OCI-M1 (cell line): ENCODE data around the gene C6orf89.
"Not testable (repeated sequence)": the region's sequence is repeated elsewhere in the genome, so short reads cannot be mapped to it uniquely, and the experiment has no call there.

Source experiments
- DNase-seq: peaks from one replicate; lab custom pipeline; 2025; lab: John Stamatoyannopoulos, UW

The C6orf89 gene

GRCh38 chr6:36924131-36924530 lies 38.4 kb downstream of the C6orf89 start:
- DNase-seq, result no peak

GRCh38 chr6:36924778-36925374 lies 39.1 kb downstream of the C6orf89 start:
- DNase-seq, result no peak

GRCh38 chr6:36925809-36926208 lies 40.1 kb downstream of the C6orf89 start:
- DNase-seq, result no peak

GRCh38 chr6:36926708-36927513 lies 41.2 kb downstream of the C6orf89 start:
- no peak for DNase-seq

- no peak for DNase-seq
These were observed 42.2 kb downstream of the C6orf89 start for GRCh38 chr6:36927691-36928546.

- DNase-seq, result no peak
These were observed 42.8 kb downstream of the C6orf89 start for GRCh38 chr6:36928547-36928918.

- DNase-seq, result no peak
These were observed 43.4 kb downstream of the C6orf89 start for GRCh38 chr6:36929152-36929551.

GRCh38 chr6:36929607-36930006 lies 43.9 kb downstream of the C6orf89 start:
- DNase-seq, result no peak

GRCh38 chr6:36930483-36930882 lies 44.7 kb downstream of the C6orf89 start:
- no peak for DNase-seq

GRCh38 chr6:36933102-36933501 lies 47.4 kb downstream of the C6orf89 start:
- no peak for DNase-seq

- no peak for DNase-seq
These were observed 47.8 kb downstream of the C6orf89 start for GRCh38 chr6:36933519-36933918.

- no peak for DNase-seq
These were observed 49.1 kb downstream of the C6orf89 start for GRCh38 chr6:36934901-36935300.

- DNase-seq, result no peak
These were observed 51.1 kb downstream of the C6orf89 start for GRCh38 chr6:36936824-36937223.

GRCh38 chr6:36937896-36938295 lies 52.1 kb downstream of the C6orf89 start:
- DNase-seq, result no peak

GRCh38 chr6:36938536-36938935 lies 52.8 kb downstream of the C6orf89 start:
- DNase-seq, result no peak

- not testable (repeated sequence) for DNase-seq
These were observed 53.3 kb downstream of the C6orf89 start for GRCh38 chr6:36939005-36939404.

- no peak for DNase-seq
These were observed 54.3 kb downstream of the C6orf89 start for GRCh38 chr6:36940027-36940426.

- DNase-seq, result not testable (repeated sequence)
These were observed 55.8 kb downstream of the C6orf89 start for GRCh38 chr6:36941561-36941960.

- not testable (repeated sequence) for DNase-seq
These were observed 56.6 kb downstream of the C6orf89 start for GRCh38 chr6:36942329-36942728.

- DNase-seq, result no peak
These were observed 58.9 kb downstream of the C6orf89 start for GRCh38 chr6:36944650-36945049.

- DNase-seq, result no peak
These were observed 59.5 kb downstream of the C6orf89 start for GRCh38 chr6:36945301-36945700.

- no peak for DNase-seq
These were observed 60.8 kb downstream of the C6orf89 start for GRCh38 chr6:36946526-36946925.
